ENCODE data around the gene CLIC3.

CLIC3 gene

GRCh38 chr9:136997830-136998234 lies 1.5 kb upstream of the CLIC3 start:
- peak; percentile 27 for DNase-seq

GRCh38 chr9:136997371-136997770 lies 1.0 kb upstream of the CLIC3 start:
- DNase-seq: no peak

GRCh38 chr9:136995772-136996311 lies 526 bp downstream of the CLIC3 start:
- no peak for DNase-seq

- DNase-seq: no peak
Observed at GRCh38 chr9:136995362-136995761, 1.0 kb downstream of the CLIC3 start.

- no peak for DNase-seq
Observed at GRCh38 chr9:136994888-136995230, 1.5 kb downstream of the CLIC3 start.

- no peak for DNase-seq
Observed at GRCh38 chr9:136994180-136994887, 2.0 kb downstream of the CLIC3 start.

- DNase-seq: no peak
Observed at GRCh38 chr9:136992819-136993369, 3.5 kb downstream of the CLIC3 start.

GRCh38 chr9:136991993-136992818 lies 4.2 kb downstream of the CLIC3 start, which contains the start of gene PAXX:
Gene PAXX (plus strand): TSS chr9:136992422. CDS start chr9:136992444, 22 bp downstream.
- DNase-seq: peak; percentile 95

- DNase-seq: no peak
Observed at GRCh38 chr9:136990242-136990911, 6.0 kb downstream of the CLIC3 start.

- no peak for DNase-seq
Observed at GRCh38 chr9:136988872-136989271, 7.5 kb downstream of the CLIC3 start.

- DNase-seq: no peak
Observed at GRCh38 chr9:136985853-136986252, 10.5 kb downstream of the CLIC3 start.

GRCh38 chr9:136985027-136985602 lies 11.3 kb downstream of the CLIC3 start:
- no peak for DNase-seq

- no peak for DNase-seq
Observed at GRCh38 chr9:136984464-136985026, 11.8 kb downstream of the CLIC3 start.

GRCh38 chr9:136983656-136984314 lies 12.6 kb downstream of the CLIC3 start:
- DNase-seq: no peak

- DNase-seq: no peak
Observed at GRCh38 chr9:136983167-136983566, 13.2 kb downstream of the CLIC3 start.

GRCh38 chr9:136982232-136983051 lies 13.9 kb downstream of the CLIC3 start, which contains the start of gene LCNL1:
Gene LCNL1 (plus strand): TSS chr9:136982993. CDS start chr9:136983587, 594 bp downstream.
- no peak for DNase-seq

GRCh38 chr9:136981588-136982231 lies 14.7 kb downstream of the CLIC3 start:
- no peak for DNase-seq

- DNase-seq: no peak
Observed at GRCh38 chr9:136980669-136981478, 15.5 kb downstream of the CLIC3 start.

Measured in activated naive CD4-positive, alpha-beta T cell treated with Interleukin-2 at 50 U/mL for 16 hours (primary cell).